GM20000 (cell line): ENCODE data around the gene VASP.

Experiments used
- DNase-seq: peaks from one replicate; pipeline ENCODE4 v3.0.0; 2012; ENCODE audit warnings: low spot score
- TF ChIP-seq, protein P1 (sequence below): IDR thresholded peaks from 2 replicates; pipeline ENCODE4 v1.5.1; 2012; ENCODE audit warnings: mild to moderate bottlenecking, control low read depth; ENCODE audit errors: extremely low read depth, missing control alignments

The VASP gene

DNA sequence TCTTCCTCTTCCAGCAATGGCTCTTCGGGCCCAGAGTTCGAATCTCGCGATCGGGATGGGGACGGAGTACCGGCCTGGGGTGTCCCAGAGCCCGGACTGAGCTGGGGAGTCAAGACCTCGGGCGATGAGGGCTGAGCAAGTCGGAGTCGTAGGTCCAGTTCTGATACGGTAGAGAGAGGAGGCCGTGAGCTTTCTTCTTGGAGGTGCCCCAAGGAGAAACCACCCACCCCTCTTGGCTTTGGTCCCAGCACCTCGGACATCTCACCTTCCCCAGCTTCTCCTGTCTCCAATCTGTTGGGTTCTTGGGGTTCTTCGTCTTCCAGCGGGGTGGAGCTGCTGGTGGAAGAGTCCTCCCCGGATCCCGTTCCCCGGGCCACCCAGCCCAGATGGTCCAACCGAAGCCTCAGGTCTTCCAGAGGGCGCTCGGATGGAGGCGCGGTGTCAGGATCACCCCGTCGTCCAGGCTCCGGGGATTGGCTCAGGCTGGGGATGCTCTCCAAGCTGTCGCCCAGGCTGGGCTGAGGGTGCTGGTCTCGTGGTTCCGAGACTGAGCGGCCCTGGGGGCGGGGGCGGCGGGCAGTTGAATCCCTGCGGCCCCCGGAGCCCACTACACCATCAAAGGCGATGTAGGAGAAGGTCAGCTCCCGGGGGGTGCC, 12.9 kb upstream of the VASP start:
- DNase-seq: no peak
- TF ChIP-seq, protein P1, sequence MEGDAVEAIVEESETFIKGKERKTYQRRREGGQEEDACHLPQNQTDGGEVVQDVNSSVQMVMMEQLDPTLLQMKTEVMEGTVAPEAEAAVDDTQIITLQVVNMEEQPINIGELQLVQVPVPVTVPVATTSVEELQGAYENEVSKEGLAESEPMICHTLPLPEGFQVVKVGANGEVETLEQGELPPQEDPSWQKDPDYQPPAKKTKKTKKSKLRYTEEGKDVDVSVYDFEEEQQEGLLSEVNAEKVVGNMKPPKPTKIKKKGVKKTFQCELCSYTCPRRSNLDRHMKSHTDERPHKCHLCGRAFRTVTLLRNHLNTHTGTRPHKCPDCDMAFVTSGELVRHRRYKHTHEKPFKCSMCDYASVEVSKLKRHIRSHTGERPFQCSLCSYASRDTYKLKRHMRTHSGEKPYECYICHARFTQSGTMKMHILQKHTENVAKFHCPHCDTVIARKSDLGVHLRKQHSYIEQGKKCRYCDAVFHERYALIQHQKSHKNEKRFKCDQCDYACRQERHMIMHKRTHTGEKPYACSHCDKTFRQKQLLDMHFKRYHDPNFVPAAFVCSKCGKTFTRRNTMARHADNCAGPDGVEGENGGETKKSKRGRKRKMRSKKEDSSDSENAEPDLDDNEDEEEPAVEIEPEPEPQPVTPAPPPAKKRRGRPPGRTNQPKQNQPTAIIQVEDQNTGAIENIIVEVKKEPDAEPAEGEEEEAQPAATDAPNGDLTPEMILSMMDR: no peak

- no peak for DNase-seq
- TF ChIP-seq, protein P1: no peak
These were observed 12.1 kb upstream of the VASP start for GRCh38 chr19:45495178-45495577.

DNA sequence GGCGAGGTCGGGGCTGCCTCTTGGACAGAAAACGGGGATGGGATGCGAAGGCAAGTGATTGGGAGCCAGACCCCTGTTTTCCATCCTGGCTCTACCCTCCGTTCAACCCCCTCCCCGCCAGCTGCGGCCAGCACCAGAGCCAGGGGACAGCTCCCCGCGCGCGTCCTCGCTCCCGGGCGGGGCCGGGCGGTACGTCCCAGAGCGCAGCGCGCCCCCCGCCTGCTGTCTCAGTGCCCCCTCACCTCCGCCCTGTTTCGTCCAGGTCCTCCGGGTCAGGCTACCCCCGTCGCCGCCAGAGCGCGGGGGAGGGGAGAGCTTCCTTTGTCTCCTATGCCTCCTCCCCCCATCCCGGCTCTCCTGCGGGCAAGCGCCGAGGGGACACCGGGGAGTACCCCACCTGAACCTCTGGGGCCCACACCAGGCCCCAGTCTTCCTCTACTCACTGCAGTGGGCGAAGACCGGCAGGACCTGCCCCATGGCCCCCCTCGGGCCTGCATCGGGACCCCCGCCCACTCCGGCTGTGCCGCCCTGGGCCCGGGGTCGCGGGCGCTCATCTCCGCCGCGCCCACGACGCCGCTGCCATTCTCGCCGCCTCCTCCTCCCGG, 10.8 kb upstream of the VASP start:
- TF ChIP-seq, protein P1: no peak
- peak; percentile 58 for DNase-seq

- no peak for DNase-seq
- TF ChIP-seq, protein P1: no peak
These were observed 9.5 kb upstream of the VASP start for GRCh38 chr19:45497791-45498190.

DNA sequence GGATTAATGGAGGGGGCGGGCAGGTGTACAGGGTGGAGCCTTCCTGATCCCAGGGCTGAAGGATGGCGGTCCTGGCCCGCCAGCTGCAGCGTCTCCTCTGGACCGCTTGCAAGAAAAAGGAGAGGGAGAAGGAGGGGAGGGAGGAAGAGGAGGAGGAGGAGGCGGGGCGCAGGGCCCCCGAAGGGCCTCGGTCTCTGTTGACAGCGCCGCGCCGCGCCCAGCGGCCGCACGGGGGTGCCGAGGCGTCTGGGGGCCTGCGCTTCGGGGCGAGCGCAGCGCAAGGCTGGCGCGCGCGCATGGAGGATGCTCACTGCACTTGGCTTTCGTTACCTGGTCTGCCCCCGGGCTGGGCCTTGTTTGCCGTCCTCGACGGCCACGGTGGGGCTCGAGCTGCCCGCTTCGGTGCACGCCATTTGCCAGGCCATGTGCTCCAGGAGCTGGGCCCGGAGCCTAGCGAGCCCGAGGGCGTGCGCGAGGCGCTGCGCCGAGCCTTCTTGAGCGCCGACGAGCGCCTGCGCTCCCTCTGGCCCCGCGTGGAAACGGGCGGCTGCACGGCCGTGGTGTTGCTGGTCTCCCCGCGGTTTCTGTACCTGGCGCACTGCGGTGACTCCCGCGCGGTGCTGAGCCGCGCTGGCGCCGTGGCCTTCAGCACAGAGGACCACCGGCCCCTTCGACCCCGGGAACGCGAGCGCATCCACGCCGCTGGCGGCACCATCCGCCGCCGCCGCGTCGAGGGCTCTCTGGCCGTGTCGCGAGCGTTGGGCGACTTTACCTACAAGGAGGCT, 8.7 kb upstream of the VASP start, which contains the start of gene PPM1N:
Gene PPM1N, plus strand, starts transcription at position 33 of the 785 bp plus-strand sequence. Its CDS starts 30 bp downstream, at position 63.
- peak; percentile 72 for DNase-seq
- TF ChIP-seq, protein P1: peak; percentile 17

GRCh38 chr19:45499196-45500180, 7.8 kb upstream of the VASP start:
- TF ChIP-seq, protein P1: no peak
- DNase-seq: peak; percentile 82
